Fibroblast of the aortic adventitia (primary cell): Measurements from ENCODE around the gene CCDC192. TPM values are rescaled to one million over a fixed set of nuclear protein-coding genes. Genes with fewer than 3 reads are reported as not detected.
A peak's percentile ranks its signal among the peaks of the same experiment; 100 is the strongest.

Source experiments
- DNase-seq: peaks from one replicate; pipeline ENCODE4 v3.0.0-alpha.2; 2010; ENCODE audit warnings: low read depth
- H3K4me3 ChIP-seq: 2 replicates; pipeline ENCODE4 v1.5.1; 2011; ENCODE audit warnings: low read depth, mild to moderate bottlenecking, control low read depth, low read length, moderate library complexity
- total RNA-seq: library from RNA; depleted of rRNA; stranded (reverse); fragments of >200 nt; gene quantifications from 2 replicates; pipeline ENCODE4 v1.2.3, GENCODE V29; 2012; ENCODE audit warnings: low replicate concordance
- TF ChIP-seq, protein P1 (sequence below): IDR thresholded peaks from 2 replicates; pipeline ENCODE4 v1.5.1; 2011; ENCODE audit warnings: mild to moderate bottlenecking, low read length, control low read depth, inconsistent platforms; ENCODE audit not compliant: insufficient read depth

The CCDC192 gene
- total RNA-seq, 1 donor: not detected

DNA sequence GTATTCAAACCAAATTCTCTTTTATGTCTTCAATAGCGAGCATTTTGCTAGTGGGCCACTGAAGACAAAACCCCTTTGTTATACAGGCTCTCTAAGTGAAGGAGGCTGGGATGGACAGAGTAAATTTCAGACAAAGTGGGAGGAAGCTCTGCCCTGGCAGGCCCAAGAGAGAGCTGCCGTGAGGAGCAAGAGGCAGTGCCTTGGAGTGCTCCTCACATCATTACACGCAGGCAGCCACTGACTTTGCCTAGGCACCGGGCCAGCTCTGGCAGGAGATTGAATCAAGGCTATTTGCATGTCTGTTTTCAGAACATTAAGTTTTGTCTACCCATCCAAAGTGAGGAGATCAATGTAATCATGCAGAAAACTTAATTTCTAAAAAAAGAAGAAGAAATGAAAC is 167.7 kb downstream of the CCDC192 start:
- DNase-seq: peak; percentile 77
- no peak overlapping the region for H3K4me3 ChIP-seq
- TF ChIP-seq, protein P1, sequence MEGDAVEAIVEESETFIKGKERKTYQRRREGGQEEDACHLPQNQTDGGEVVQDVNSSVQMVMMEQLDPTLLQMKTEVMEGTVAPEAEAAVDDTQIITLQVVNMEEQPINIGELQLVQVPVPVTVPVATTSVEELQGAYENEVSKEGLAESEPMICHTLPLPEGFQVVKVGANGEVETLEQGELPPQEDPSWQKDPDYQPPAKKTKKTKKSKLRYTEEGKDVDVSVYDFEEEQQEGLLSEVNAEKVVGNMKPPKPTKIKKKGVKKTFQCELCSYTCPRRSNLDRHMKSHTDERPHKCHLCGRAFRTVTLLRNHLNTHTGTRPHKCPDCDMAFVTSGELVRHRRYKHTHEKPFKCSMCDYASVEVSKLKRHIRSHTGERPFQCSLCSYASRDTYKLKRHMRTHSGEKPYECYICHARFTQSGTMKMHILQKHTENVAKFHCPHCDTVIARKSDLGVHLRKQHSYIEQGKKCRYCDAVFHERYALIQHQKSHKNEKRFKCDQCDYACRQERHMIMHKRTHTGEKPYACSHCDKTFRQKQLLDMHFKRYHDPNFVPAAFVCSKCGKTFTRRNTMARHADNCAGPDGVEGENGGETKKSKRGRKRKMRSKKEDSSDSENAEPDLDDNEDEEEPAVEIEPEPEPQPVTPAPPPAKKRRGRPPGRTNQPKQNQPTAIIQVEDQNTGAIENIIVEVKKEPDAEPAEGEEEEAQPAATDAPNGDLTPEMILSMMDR: no peak

DNA sequence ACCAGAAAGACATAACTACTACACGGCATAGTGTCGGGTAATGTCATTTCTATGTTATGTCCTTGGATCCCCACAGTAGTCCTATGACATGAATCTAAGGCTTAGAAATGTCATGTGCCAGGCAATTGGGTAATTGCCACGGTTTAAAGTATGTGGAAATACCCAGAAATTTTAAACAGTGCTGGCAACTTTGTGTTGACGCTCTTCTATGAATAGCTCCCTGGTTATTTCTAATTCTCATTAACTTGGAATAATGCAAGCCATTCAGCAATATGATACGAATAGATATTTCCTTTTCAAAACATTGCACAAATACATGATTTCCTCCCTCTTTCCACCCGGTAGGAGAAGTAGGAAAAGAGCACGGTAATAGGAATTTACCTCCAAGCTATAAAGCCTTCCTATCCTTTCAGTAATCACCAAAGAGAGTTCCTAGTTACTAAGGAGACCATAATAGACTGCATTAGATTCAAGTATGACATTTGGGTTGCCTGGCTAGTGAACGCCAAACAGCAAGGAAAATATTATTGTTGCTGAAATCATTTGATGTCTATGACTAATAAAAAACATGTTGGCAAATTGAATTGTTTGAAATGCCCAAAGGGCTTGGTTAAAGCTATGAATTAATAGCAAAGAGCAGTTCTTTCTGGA is 168.4 kb downstream of the CCDC192 start:
- no peak overlapping the region for H3K4me3 ChIP-seq
- peak; percentile 69 for DNase-seq
- TF ChIP-seq, protein P1: no peak

DNA sequence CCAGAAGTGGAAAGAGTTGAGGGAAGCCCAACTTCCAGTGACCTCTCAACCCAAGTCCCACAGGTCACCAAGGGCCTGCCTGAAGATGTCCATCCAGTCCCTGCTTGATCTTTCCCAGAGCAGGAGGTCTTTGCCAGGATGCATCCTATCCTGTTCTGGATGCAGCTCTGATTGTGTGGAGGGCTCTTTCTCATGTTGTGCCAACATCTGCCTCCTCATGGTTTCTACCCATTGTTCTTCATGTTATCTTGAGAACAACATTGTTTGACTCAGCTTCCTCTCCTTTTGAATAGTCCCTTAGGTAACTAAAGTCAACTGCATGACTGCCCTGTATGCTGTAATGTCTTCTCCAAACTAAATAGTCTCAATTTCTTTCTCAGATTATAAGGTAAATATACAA is 169.3 kb downstream of the CCDC192 start:
- TF ChIP-seq, protein P1: no peak
- no peak overlapping the region for H3K4me3 ChIP-seq
- DNase-seq: peak; percentile 69

DNA sequence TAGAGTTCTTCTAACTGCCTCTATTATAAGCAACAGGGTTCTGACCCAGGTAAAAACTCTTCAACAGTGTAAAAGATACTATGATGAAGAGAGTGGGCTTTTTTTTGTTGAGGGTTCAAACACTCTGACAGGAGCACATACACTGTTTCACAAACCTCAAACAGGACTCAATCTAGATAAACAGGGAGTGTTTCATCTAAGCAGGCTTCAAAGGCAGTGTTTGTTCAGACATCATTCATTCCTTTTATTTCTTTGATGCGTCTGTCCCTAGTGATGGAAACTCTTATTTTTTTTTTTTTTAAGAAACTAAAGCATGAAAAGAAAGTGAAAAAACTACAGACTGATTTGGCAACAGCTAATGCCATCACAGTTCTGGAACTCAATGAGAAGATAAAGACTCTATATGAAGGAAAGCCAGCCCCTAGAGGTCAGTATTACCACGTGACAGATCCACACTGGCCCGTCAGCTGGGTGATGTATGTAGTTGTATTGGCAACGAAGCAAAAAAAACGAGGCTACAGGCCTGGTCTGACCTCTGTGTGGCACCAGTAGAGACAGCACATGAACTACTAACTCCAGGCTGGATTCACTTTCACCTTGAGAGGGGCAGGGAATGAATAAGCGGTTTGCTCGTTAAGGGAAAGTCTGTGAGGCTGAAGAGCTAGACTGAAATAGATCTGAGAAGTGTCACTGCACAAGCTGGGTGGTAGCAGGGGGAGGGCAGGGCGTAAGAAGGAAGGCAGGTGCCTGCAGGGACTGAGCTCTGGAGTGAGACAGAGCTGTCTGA is 172.2 kb downstream of the CCDC192 start:
- peak; percentile 75 for DNase-seq

DNA sequence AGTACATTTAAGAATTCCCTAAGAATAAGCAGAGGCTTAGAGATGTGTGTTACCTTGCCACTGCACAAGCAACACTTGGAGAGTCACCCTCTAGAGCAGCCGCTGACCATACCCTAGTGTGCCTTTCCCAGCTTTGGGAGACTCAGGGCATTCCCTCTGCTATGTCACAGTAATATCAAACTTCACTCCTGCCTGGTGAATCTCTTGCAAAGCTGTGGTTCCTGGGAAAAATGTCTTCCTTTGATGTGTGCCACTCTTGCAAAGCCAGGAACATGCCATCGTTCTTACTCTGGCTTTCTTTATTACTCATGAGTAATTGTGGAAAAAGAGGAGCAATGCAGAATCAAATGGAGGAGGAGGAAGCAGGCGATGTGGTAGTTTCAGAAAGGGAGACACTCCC is 173.2 kb downstream of the CCDC192 start:
- DNase-seq: no peak
- H3K4me3 ChIP-seq: no peak overlapping the region
- TF ChIP-seq, protein P1: no peak

More for the DNA sequence above, 172.2 kb downstream of the CCDC192 start:
- TF ChIP-seq, protein P1: peak; percentile 4
- no peak overlapping the region for H3K4me3 ChIP-seq

DNA sequence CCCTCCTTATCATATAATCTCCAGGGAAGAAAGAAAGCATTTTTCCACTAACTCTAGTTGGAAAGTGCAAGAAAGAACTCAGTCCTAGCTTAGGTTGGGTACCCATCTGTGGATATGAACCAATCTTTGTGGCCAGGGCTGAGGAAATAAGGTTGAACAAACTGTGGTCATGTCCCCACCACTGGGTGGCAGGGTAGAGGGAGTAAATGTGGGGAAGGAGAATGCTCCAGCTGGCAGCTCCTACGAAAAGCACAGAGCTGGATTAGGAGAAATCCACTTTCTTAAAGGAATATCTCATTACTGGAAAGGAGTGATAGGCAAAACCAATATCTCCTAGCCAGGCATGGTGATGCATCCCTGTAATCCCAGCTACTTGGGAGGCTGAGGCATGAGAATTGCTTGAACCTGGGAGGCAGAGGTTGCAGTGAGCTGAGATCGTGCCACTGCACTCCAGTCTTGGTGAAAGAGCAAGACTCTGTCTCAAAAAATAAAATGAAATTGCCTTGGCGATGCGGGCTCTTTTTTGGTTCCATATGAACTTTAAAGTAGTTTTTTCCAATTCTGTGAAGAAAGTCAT is 175.1 kb downstream of the CCDC192 start:
- DNase-seq: peak; percentile 58
- no peak overlapping the region for H3K4me3 ChIP-seq
- TF ChIP-seq, protein P1: peak; percentile 54
